GM12878 (cell line): ENCODE results near the gene TUBGCP2. TPM values are rescaled to one million over a fixed set of nuclear protein-coding genes. Genes with fewer than 3 reads are reported as not detected.

Experiments
- ATAC-seq: fragments of 200-7000 bp; cut with Tn5 transposase; 3 replicates; pipeline ENCODE4 v1.9.1; 2020; ENCODE audit warnings: mild to moderate bottlenecking, moderate library complexity
- BruUV-seq: library from RNA; stranded (reverse); fragments of 400-500 nt; replicated peaks from 2 replicates; lab custom pipeline; 2021; lab: Mats Ljungman, UMichigan
- CTCF ChIA-PET: fragments of 300-600 bp; sonication (Branson Sonifier 250); formaldehyde crosslinking; extraction: SDS; loops from one replicate; lab custom pipeline; 2021; ENCODE audit warnings: inconsistent platforms; lab: Yijun Ruan, JAX
- POLR2A ChIA-PET: fragments of 350-600 bp; formaldehyde crosslinking; extraction: SDS; loops from one replicate; lab custom pipeline; 2021; ENCODE audit warnings: inconsistent platforms; lab: Charles Lee
- RAD21 ChIA-PET: fragments of 300-600 bp; sonication (Branson Sonifier 250); formaldehyde crosslinking; loops from one replicate; lab custom pipeline; 2023; ENCODE audit warnings: antibody characterized with exemption; ENCODE audit not compliant: unreplicated experiment; lab: Charles Lee
- SMC1A ChIA-PET: fragments of 300-600 bp; sonication (Branson Sonifier 250); formaldehyde crosslinking; loops from one replicate; lab custom pipeline; 2023; ENCODE audit not compliant: unreplicated experiment, uncharacterized antibody; lab: Charles Lee
- DNase-seq: peaks from one replicate; pipeline ENCODE4 v3.0.0-alpha.2; 2011; ENCODE audit warnings: low read depth, low spot score
- FAIRE-seq: peaks from 3 replicates; lab custom pipeline; 2011; peaks lifted over from hg19 to GRCh38; lab: Jason Lieb, UNC
- H2AFZ ChIP-seq: 2 replicates; pipeline ENCODE4 v1.6.0; 2011; ENCODE audit warnings: low read depth, low read length, control low read depth; ENCODE audit not compliant: control insufficient read depth
- H3K27ac ChIP-seq: 2 replicates; pipeline ENCODE4 v1.5.1; 2011; ENCODE audit warnings: control low read depth; ENCODE audit not compliant: control insufficient read depth, insufficient read depth
- H3K27me3 ChIP-seq, 2 experiments: replicated peaks in 1 of 2; 2 replicates each; pipeline versions ENCODE4 v1.6.0 to v1.6.1; 2011; ENCODE audit warnings: low read length in 1 of 2; ENCODE audit not compliant: control insufficient read depth in 2 of 2, insufficient read depth in 2 of 2
- H3K36me3 ChIP-seq, 2 experiments: 2 replicates each; pipeline ENCODE4 v1.5.1; 2011; ENCODE audit warnings: low read length in 1 of 2; ENCODE audit not compliant: control insufficient read depth in 2 of 2, insufficient read depth in 2 of 2
- H3K4me1 ChIP-seq: 2 replicates; pipeline ENCODE4 v1.6.1; 2011; ENCODE audit warnings: mild to moderate bottlenecking, low read length, moderate library complexity, mixed read lengths; ENCODE audit not compliant: control insufficient read depth, insufficient read depth
- H3K4me2 ChIP-seq: 2 replicates; pipeline ENCODE4 v1.6.0; 2011; ENCODE audit warnings: control low read depth; ENCODE audit not compliant: control insufficient read depth, insufficient read depth
- H3K4me3 ChIP-seq: fragments of 200-600 bp; sonication (generic); 2 replicates; pipeline ENCODE4 v1.5.1; 2016
- H3K79me2 ChIP-seq: 2 replicates; pipeline ENCODE4 v1.6.0; 2011; ENCODE audit warnings: low read length; ENCODE audit not compliant: control insufficient read depth, insufficient read depth
- H3K9ac ChIP-seq: 2 replicates; pipeline ENCODE4 v1.8.0; 2011; ENCODE audit warnings: low read length, control low read depth, mixed read lengths; ENCODE audit not compliant: control insufficient read depth, insufficient read depth
- H3K9me3 ChIP-seq: replicated peaks from 3 replicates; pipeline ENCODE4 v1.5.1; 2011; ENCODE audit warnings: mild to moderate bottlenecking, low read length; ENCODE audit not compliant: control insufficient read depth, insufficient read depth
- H4K20me1 ChIP-seq: 2 replicates; pipeline ENCODE4 v1.6.0; 2011; ENCODE audit not compliant: control insufficient read depth, insufficient read depth
- CUX1 ChIP-seq: IDR thresholded peaks from 2 replicates; pipeline ENCODE4 v1.6.1; 2012; ENCODE audit warnings: improper control_type of control experiment, low read depth, low read length; ENCODE audit not compliant: insufficient replicate concordance
- E2F4 ChIP-seq: IDR thresholded peaks from 2 replicates; pipeline ENCODE4 v1.6.1; 2012; ENCODE audit warnings: low read depth, low read length, improper control_type of control experiment
- IKZF1 ChIP-seq: fragments of 450-650 bp; conservative IDR thresholded peaks from 2 replicates; pipeline ENCODE4 v1.6.1; 2017; ENCODE audit warnings: antibody characterized with exemption, mild to moderate bottlenecking
- NFYA ChIP-seq: IDR thresholded peaks from 2 replicates; pipeline ENCODE4 v1.6.1; 2011; ENCODE audit warnings: low read depth, mild to moderate bottlenecking, low read length, improper control_type of control experiment, borderline replicate concordance
- NKRF ChIP-seq: fragments of 450-650 bp; conservative IDR thresholded peaks from 2 replicates; pipeline ENCODE4 v1.6.1; 2017; ENCODE audit warnings: mild to moderate bottlenecking, moderate library complexity
- NR2F1 ChIP-seq: fragments of 450-650 bp; conservative IDR thresholded peaks from 2 replicates; pipeline ENCODE4 v1.6.1; 2017; ENCODE audit warnings: mild to moderate bottlenecking
- RELB ChIP-seq: fragments of 450-650 bp; IDR thresholded peaks from 2 replicates; pipeline ENCODE4 v1.6.1; 2017; ENCODE audit warnings: low read depth, mild to moderate bottlenecking, moderate library complexity
- SP1 ChIP-seq: IDR thresholded peaks from one replicate; pipeline ENCODE4 v1.6.1; 2011; ENCODE audit warnings: low read depth, low read length
- STAT3 ChIP-seq: IDR thresholded peaks from 2 replicates; pipeline ENCODE4 v1.6.1; 2011; ENCODE audit warnings: low read depth, low read length, improper control_type of control experiment
- ZNF622 ChIP-seq: fragments of 450-650 bp; IDR thresholded peaks from 2 replicates; pipeline ENCODE4 v1.6.1; 2017; ENCODE audit warnings: mild to moderate bottlenecking, inconsistent platforms
- WGBS: methylation state at CpG from one replicate; pipeline ENCODE4 v1.1.6; 2016; ENCODE audit warnings: low lambda C conversion rate; ENCODE audit not compliant: insufficient replicate concordance, insufficient coverage; ENCODE audit errors: missing lambda C conversion rate; 5-methylcytosine and 5-hydroxymethylcytosine counted together
- in situ Hi-C: fragments of 300-500 bp; cut with MboI; formaldehyde crosslinking; loops from 9 replicates; pipeline ENCODE4 v1.14.3; 2018; ENCODE audit warnings: mixed read lengths
- intact Hi-C: fragments of 100-400 bp; cut with micrococcal nuclease; formaldehyde crosslinking; loops from one replicate; pipeline ENCODE4 v1.14.2; 2022; ENCODE audit not compliant: unreplicated experiment
- polyA plus RNA-seq, 11 experiments: library from polyadenylated mRNA; depleted of rRNA in 4 of 11; unstranded in 6 of 11; stranded (reverse) in 5 of 11; fragments of >200 nt; fragmentation: Nextera tagmentation in 4 of 11; fragmentation: Illumina TruSeq in 1 of 11; extraction: Ambion mirVana in 4 of 11; extraction: Trizol in 1 of 11; gene quantifications; 1 replicate in 1 of 11; 2 replicates in 10 of 11; pipeline versions ENCODE4 v1.2.1 to v1.2.3, GENCODE V29; 2011 to 2016; ENCODE audit warnings: inconsistent platforms in 2 of 11, missing spikeins in 2 of 11, low read depth in 1 of 11
- total RNA-seq, 4 experiments: library from RNA; depleted of rRNA in 3 of 4; stranded (reverse); fragments of >200 nt in 3 of 4; fragmentation: Illumina TruSeq in 1 of 4; extraction: Trizol in 1 of 4; gene quantifications; 2 replicates each; pipeline versions ENCODE4 v1.2.1 to v1.2.3, GENCODE V29; 2013 to 2021

The TUBGCP2 gene
- total and polyA plus RNA-seq, 10 of the 15 experiments (the other 5 are each of a cell fraction or from before 2014, with no cell fraction given): 4.8 to 47.1 (median 34.7) TPM

GRCh38 chr10:133309720-133310398 is 1.2 kb upstream of the TUBGCP2 start:
- CTCF ChIA-PET: no interaction called here
- POLR2A ChIA-PET: no interaction called here
- Histone ChIP-seq H3K4me1 (peaks cover 19% of the 10 kb centered on the region), H3K27ac (no peak overlapping the region), H3K9me3 (no peaks in the 10 kb centered on the region), H3K9ac (no peak overlapping the region), H2AFZ (no peak overlapping the region), H3K36me3 (peaks cover 0 to 8% of the 10 kb centered on the region in 2 experiments; a peak in 3 of 4 replicates), H3K4me3 (0 out of 2 replicates have a peak overlapping the region, but pooled peaks have one; percentile 32), H4K20me1 (no peaks in the 10 kb centered on the region; the same call in 1 of the 2 replicates), H3K4me2 (peak overlapping the region; percentile 56), H3K27me3 (no peaks in the 10 kb centered on the region), H3K79me2 (peaks cover 30% of the 10 kb centered on the region)
- SMC1A ChIA-PET: no interaction called here
- no TSS peak for BruUV-seq
- in situ Hi-C loops (loop anchor here (5.0 kb wide), 1 partner anchor 168 kb away; no protein-coding TSS in a partner anchor), intact Hi-C loops (loop anchor here (2.0 to 5.0 kb wide), 2 partner anchors 35 to 82 kb away; partner anchors contain the start of gene MTG1)
- no peak for ATAC-seq
- 92% methylated on average over 33 of the region's 33 CpGs for WGBS
- DNase-seq: no peak
- no peak for FAIRE-seq
- RAD21 ChIA-PET: no interaction called here
- no peak for TF ChIP-seq STAT3
- no peak for TF ChIP-seq ZNF622
- TF ChIP-seq RELB: no peak
- TF ChIP-seq NKRF: no peak
- TF ChIP-seq CUX1: no peak
- TF ChIP-seq NFYA: no peak
- no peak for TF ChIP-seq SP1
- TF ChIP-seq IKZF1: no peak
- no peak for TF ChIP-seq E2F4
- TF ChIP-seq NR2F1: no peak
